ENCODE data around the gene NADSYN1. TPM values are rescaled to one million over a fixed set of nuclear protein-coding genes. Genes with fewer than 3 reads are reported as not detected.

NADSYN1 gene
- total RNA-seq, 1 experiment from 2014 or later, result 130 TPM

GRCh38 chr11:71446150-71446549 lies 6.9 kb upstream of the NADSYN1 start:
- in situ Hi-C loops (cut with HindIII; ENCODE audit: low pct_unique_long_range_greater_than_20kb, low sequenced_read_pairs), result no loop called here
- no peak for DNase-seq (ENCODE audit: low read depth, low spot score)

GRCh38 chr11:71446942-71447688 lies 5.9 kb upstream of the NADSYN1 start:
- DNase-seq (ENCODE audit: low read depth, low spot score), result no peak

GRCh38 chr11:71447791-71448256 lies 5.2 kb upstream of the NADSYN1 start:
- no peak for DNase-seq (ENCODE audit: low read depth, low spot score)

More at GRCh38 chr11:71446942-71447688, 5.9 kb upstream of the NADSYN1 start:
- in situ Hi-C loops (cut with HindIII; ENCODE audit: low pct_unique_long_range_greater_than_20kb, low sequenced_read_pairs), result no loop called here

GRCh38 chr11:71448257-71449171 lies 4.5 kb upstream of the NADSYN1 start, which contains the start of gene DHCR7:
Gene DHCR7, minus strand, starts transcription at chr11:71448393. Its CDS starts 3,441 bp downstream, at chr11:71444952.
- DNase-seq (ENCODE audit: low read depth, low spot score), result peak; percentile 98
- in situ Hi-C loops (cut with HindIII; ENCODE audit: low pct_unique_long_range_greater_than_20kb, low sequenced_read_pairs), result no loop called here

More at GRCh38 chr11:71447791-71448256, 5.2 kb upstream of the NADSYN1 start:
- in situ Hi-C loops (cut with HindIII; ENCODE audit: low pct_unique_long_range_greater_than_20kb, low sequenced_read_pairs), result no loop called here

GRCh38 chr11:71449596-71449995 lies 3.4 kb upstream of the NADSYN1 start:
- in situ Hi-C loops (cut with HindIII; ENCODE audit: low pct_unique_long_range_greater_than_20kb, low sequenced_read_pairs), result no loop called here
- no peak for DNase-seq (ENCODE audit: low read depth, low spot score)

GRCh38 chr11:71450507-71450906 lies 2.5 kb upstream of the NADSYN1 start:
- no peak for DNase-seq (ENCODE audit: low read depth, low spot score)
- in situ Hi-C loops (cut with HindIII; ENCODE audit: low pct_unique_long_range_greater_than_20kb, low sequenced_read_pairs), result no loop called here

- in situ Hi-C loops (cut with HindIII; ENCODE audit: low pct_unique_long_range_greater_than_20kb, low sequenced_read_pairs), result no loop called here
- no peak for DNase-seq (ENCODE audit: low read depth, low spot score)
Measured at GRCh38 chr11:71450939-71451338, 2.1 kb upstream of the NADSYN1 start.

GRCh38 chr11:71451596-71452198 lies 1.3 kb upstream of the NADSYN1 start:
- in situ Hi-C loops (cut with HindIII; ENCODE audit: low pct_unique_long_range_greater_than_20kb, low sequenced_read_pairs), result no loop called here
- DNase-seq (ENCODE audit: low read depth, low spot score), result peak; percentile 32

- in situ Hi-C loops (cut with HindIII; ENCODE audit: low pct_unique_long_range_greater_than_20kb, low sequenced_read_pairs), result no loop called here
- DNase-seq (ENCODE audit: low read depth, low spot score), result no peak
Measured at GRCh38 chr11:71452199-71453036, 585 bp upstream of the NADSYN1 start.

- in situ Hi-C loops (cut with HindIII; ENCODE audit: low pct_unique_long_range_greater_than_20kb, low sequenced_read_pairs), result no loop called here
Measured at GRCh38 chr11:71453918-71454304, 908 bp downstream of the NADSYN1 start.

GRCh38 chr11:71454470-71455113 lies 1.6 kb downstream of the NADSYN1 start:
- DNase-seq (ENCODE audit: low read depth, low spot score), result no peak
- in situ Hi-C loops (cut with HindIII; ENCODE audit: low pct_unique_long_range_greater_than_20kb, low sequenced_read_pairs), result no loop called here

More at GRCh38 chr11:71453918-71454304, 908 bp downstream of the NADSYN1 start:
- DNase-seq (ENCODE audit: low read depth, low spot score), result no peak

GRCh38 chr11:71456294-71456693 lies 3.3 kb downstream of the NADSYN1 start:
- in situ Hi-C loops (cut with HindIII; ENCODE audit: low pct_unique_long_range_greater_than_20kb, low sequenced_read_pairs), result no loop called here

GRCh38 chr11:71456831-71457230 lies 3.8 kb downstream of the NADSYN1 start:
- in situ Hi-C loops (cut with HindIII; ENCODE audit: low pct_unique_long_range_greater_than_20kb, low sequenced_read_pairs), result no loop called here
- no peak for DNase-seq (ENCODE audit: low read depth, low spot score)

More at GRCh38 chr11:71456294-71456693, 3.3 kb downstream of the NADSYN1 start:
- DNase-seq (ENCODE audit: low read depth, low spot score), result no peak

- in situ Hi-C loops (cut with HindIII; ENCODE audit: low pct_unique_long_range_greater_than_20kb, low sequenced_read_pairs), result no loop called here
- DNase-seq (ENCODE audit: low read depth, low spot score), result no peak
Measured at GRCh38 chr11:71458146-71459070, 5.4 kb downstream of the NADSYN1 start.

GRCh38 chr11:71459076-71459766 lies 6.2 kb downstream of the NADSYN1 start:
- in situ Hi-C loops (cut with HindIII; ENCODE audit: low pct_unique_long_range_greater_than_20kb, low sequenced_read_pairs), result no loop called here
- no peak for DNase-seq (ENCODE audit: low read depth, low spot score)

All from SK-MEL-5 (cell line).